HEK293 (cell line): ENCODE data around the gene ZBP1.

Experiments
- CTCF ChIA-PET: fragments of 350-600 bp; formaldehyde crosslinking; extraction: SDS; loops from one replicate; lab custom pipeline; 2021; ENCODE audit warnings: antibody characterized with exemption; lab: Yijun Ruan, JAX
- POLR2A ChIA-PET: fragments of 300-600 bp; formaldehyde crosslinking; extraction: SDS; loops from one replicate; lab custom pipeline; 2020; ENCODE audit warnings: antibody characterized with exemption, inconsistent platforms; lab: Yijun Ruan, JAX
- H3K27ac ChIP-seq: fragments of 200-500 bp; sonication (Bioruptor generic); 2 replicates; pipeline ENCODE4 v1.5.1; 2014; ENCODE audit warnings: low read depth, low read length, control low read depth, inconsistent platforms; ENCODE audit errors: extremely low read depth
- H3K36me3 ChIP-seq, 2 experiments: fragments of 200-500 bp in 1 of 2; sonication (Bioruptor generic) in 1 of 2; 1 replicate in 1 of 2; 2 replicates in 1 of 2; pipeline ENCODE4 v1.5.1; 2014 to 2017; ENCODE audit warnings: inconsistent platforms in 2 of 2, low read length in 2 of 2; ENCODE audit not compliant: control insufficient read depth in 2 of 2, insufficient read depth in 1 of 2
- H3K4me1 ChIP-seq: fragments of 200-500 bp; sonication (Bioruptor generic); 2 replicates; pipeline ENCODE4 v1.5.1; 2014; ENCODE audit warnings: mild to moderate bottlenecking, low read length, inconsistent platforms; ENCODE audit not compliant: control insufficient read depth, insufficient read depth
- H3K4me3 ChIP-seq: 2 replicates; pipeline ENCODE4 v1.5.1; 2011; ENCODE audit warnings: low read depth, mild to moderate bottlenecking, control low read depth, low read length, moderate library complexity
- H3K9me3 ChIP-seq: fragments of 200-500 bp; sonication (Bioruptor generic); 2 replicates; pipeline ENCODE4 v1.5.1; 2014; ENCODE audit warnings: low read depth, low read length, inconsistent platforms; ENCODE audit not compliant: control insufficient read depth, insufficient read depth
- GLIS1 ChIP-seq: fragments of 450-650 bp; formaldehyde crosslinking; IDR thresholded peaks from 2 replicates; pipeline ENCODE4 v1.5.1; 2016; ENCODE audit warnings: missing biosample characterization, missing genetic modification characterization
- KLF16 ChIP-seq: fragments of 450-650 bp; formaldehyde crosslinking; IDR thresholded peaks from 2 replicates; pipeline ENCODE4 v1.5.1; 2017; ENCODE audit warnings: missing biosample characterization, missing genetic modification characterization
- TCF7L2 ChIP-seq: IDR thresholded peaks from 2 replicates; pipeline ENCODE4 v1.6.1; 2011; ENCODE audit warnings: low read depth, mild to moderate bottlenecking, inconsistent platforms, low read length, moderate library complexity, borderline replicate concordance
- ZFP69B ChIP-seq: fragments of 450-650 bp; formaldehyde crosslinking; IDR thresholded peaks from 2 replicates; pipeline ENCODE4 v1.5.1; 2016; ENCODE audit warnings: missing biosample characterization, missing genetic modification characterization
- ZNF121 ChIP-seq: fragments of 450-650 bp; formaldehyde crosslinking; IDR thresholded peaks from 2 replicates; pipeline ENCODE4 v1.5.1; 2016; ENCODE audit warnings: missing biosample characterization, missing genetic modification characterization
- ZNF148 ChIP-seq: fragments of 450-650 bp; formaldehyde crosslinking; IDR thresholded peaks from 2 replicates; pipeline ENCODE4 v1.5.0; 2017; ENCODE audit warnings: missing biosample characterization, missing genetic modification characterization, borderline replicate concordance
- ZNF184 ChIP-seq: fragments of 450-650 bp; IDR thresholded peaks from 2 replicates; pipeline ENCODE4 v1.5.1; 2018; ENCODE audit warnings: missing biosample characterization, mild to moderate bottlenecking, missing genetic modification characterization
- ZNF211 ChIP-seq: fragments of 450-650 bp; formaldehyde crosslinking; IDR thresholded peaks from 2 replicates; pipeline ENCODE4 v1.5.1; 2016; ENCODE audit warnings: low read depth, missing biosample characterization, missing genetic modification characterization
- ZNF335 ChIP-seq: fragments of 450-650 bp; formaldehyde crosslinking; conservative IDR thresholded peaks from 2 replicates; pipeline ENCODE4 v1.5.1; 2016; ENCODE audit warnings: missing biosample characterization, missing genetic modification characterization
- ZNF529 ChIP-seq: fragments of 450-650 bp; formaldehyde crosslinking; IDR thresholded peaks from 2 replicates; pipeline ENCODE4 v1.5.1; 2017; ENCODE audit warnings: missing genetic modification characterization, missing biosample characterization; ENCODE audit not compliant: insufficient replicate concordance
- ZNF768 ChIP-seq: fragments of 450-650 bp; formaldehyde crosslinking; IDR thresholded peaks from 2 replicates; pipeline ENCODE4 v1.5.1; 2018; ENCODE audit warnings: missing biosample characterization, mild to moderate bottlenecking, missing genetic modification characterization
- ZSCAN30 ChIP-seq: fragments of 450-650 bp; IDR thresholded peaks from 2 replicates; pipeline ENCODE4 v1.5.1; 2018; ENCODE audit warnings: missing biosample characterization, mild to moderate bottlenecking, missing genetic modification characterization, moderate library complexity
- TF ChIP-seq, protein P1 (sequence below): fragments of 450-650 bp; formaldehyde crosslinking; IDR thresholded peaks from 2 replicates; pipeline ENCODE4 v1.5.1; 2017; ENCODE audit warnings: missing biosample characterization, missing genetic modification characterization
- TF ChIP-seq, protein P2 (sequence below): fragments of 450-650 bp; formaldehyde crosslinking; optimal IDR thresholded peaks from 2 replicates; pipeline ENCODE3; 2016; ENCODE audit warnings: missing biosample characterization, mild to moderate bottlenecking, missing genetic modification characterization
- TF ChIP-seq, protein P3 (sequence below): fragments of 450-650 bp; formaldehyde crosslinking; IDR thresholded peaks from 2 replicates; pipeline ENCODE4 v1.5.1; 2016; ENCODE audit warnings: missing biosample characterization, missing genetic modification characterization

Gene ZBP1

GRCh38 chr20:57618091-57618763 lies 2.0 kb downstream of the ZBP1 start:
- ChIA-PET CTCF (interaction anchor here (0.6 to 1.4 kb wide), 3 partner anchors 19 to 469 kb away, joined by 3 to 5 read pairs (median 4); no protein-coding TSS in a partner anchor), POLR2A (no interaction called here)
- H3K9me3 ChIP-seq: no peaks in the 10 kb centered on the region
- peaks cover 3% of the 10 kb centered on the region; the same call in 1 of the 2 replicates for H3K4me1 ChIP-seq
- H3K27ac ChIP-seq: no peak overlapping the region
- no peaks in the 10 kb centered on the region for H3K36me3 ChIP-seq
- TF ChIP-seq, protein P1, sequence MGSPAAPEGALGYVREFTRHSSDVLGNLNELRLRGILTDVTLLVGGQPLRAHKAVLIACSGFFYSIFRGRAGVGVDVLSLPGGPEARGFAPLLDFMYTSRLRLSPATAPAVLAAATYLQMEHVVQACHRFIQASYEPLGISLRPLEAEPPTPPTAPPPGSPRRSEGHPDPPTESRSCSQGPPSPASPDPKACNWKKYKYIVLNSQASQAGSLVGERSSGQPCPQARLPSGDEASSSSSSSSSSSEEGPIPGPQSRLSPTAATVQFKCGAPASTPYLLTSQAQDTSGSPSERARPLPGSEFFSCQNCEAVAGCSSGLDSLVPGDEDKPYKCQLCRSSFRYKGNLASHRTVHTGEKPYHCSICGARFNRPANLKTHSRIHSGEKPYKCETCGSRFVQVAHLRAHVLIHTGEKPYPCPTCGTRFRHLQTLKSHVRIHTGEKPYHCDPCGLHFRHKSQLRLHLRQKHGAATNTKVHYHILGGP (tag by site-specific recombination): peak; percentile 21; the same call in 1 of the 2 replicates
- TF ChIP-seq, protein P2, sequence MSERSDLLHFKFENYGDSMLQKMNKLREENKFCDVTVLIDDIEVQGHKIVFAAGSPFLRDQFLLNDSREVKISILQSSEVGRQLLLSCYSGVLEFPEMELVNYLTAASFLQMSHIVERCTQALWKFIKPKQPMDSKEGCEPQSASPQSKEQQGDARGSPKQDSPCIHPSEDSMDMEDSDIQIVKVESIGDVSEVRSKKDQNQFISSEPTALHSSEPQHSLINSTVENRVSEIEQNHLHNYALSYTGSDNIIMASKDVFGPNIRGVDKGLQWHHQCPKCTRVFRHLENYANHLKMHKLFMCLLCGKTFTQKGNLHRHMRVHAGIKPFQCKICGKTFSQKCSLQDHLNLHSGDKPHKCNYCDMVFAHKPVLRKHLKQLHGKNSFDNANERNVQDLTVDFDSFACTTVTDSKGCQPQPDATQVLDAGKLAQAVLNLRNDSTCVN (tag by site-specific recombination): no peak
- H3K4me3 ChIP-seq: no peak overlapping the region

GRCh38 chr20:57617079-57617795 lies 3.0 kb downstream of the ZBP1 start:
- TF ChIP-seq GLIS1 (no peak), KLF16 (tag by site-specific recombination) (no peak), ZNF121 (tag by site-specific recombination) (peak; percentile 77)
- no peaks in the 10 kb centered on the region for H3K9me3 ChIP-seq
- ChIA-PET CTCF (interaction anchor here (0.6 to 1.4 kb wide), 2 partner anchors 116 to 470 kb away, joined by 3 to 5 read pairs; no protein-coding TSS in a partner anchor), POLR2A (no interaction called here)
- H3K4me3 ChIP-seq: no peak overlapping the region
- no peaks in the 10 kb centered on the region for H3K36me3 ChIP-seq
- H3K27ac ChIP-seq: no peak overlapping the region
- H3K4me1 ChIP-seq: peaks cover 3% of the 10 kb centered on the region; the same call in 1 of the 2 replicates

GRCh38 chr20:57616143-57616951 lies 3.9 kb downstream of the ZBP1 start:
- Histone ChIP-seq H3K36me3 (no peaks in the 10 kb centered on the region), H3K4me1 (peaks cover 3% of the 10 kb centered on the region; the same call in 1 of the 2 replicates), H3K9me3 (no peaks in the 10 kb centered on the region), H3K27ac (no peak overlapping the region), H3K4me3 (no peak overlapping the region)
- POLR2A ChIA-PET: no interaction called here
- CTCF ChIA-PET: interaction anchor here (0.6 to 0.7 kb wide), 2 partner anchors 10 to 20 kb away, joined by 3 to 4 read pairs; no protein-coding TSS in a partner anchor
- TF ChIP-seq ZFP69B (tag by site-specific recombination) (no peak), ZSCAN30 (no peak), ZNF184 (tag by site-specific recombination) (no peak), TCF7L2 (no peak)

GRCh38 chr20:57615445-57615811 lies 4.8 kb downstream of the ZBP1 start:
- Histone ChIP-seq H3K27ac (no peak overlapping the region), H3K4me3 (no peak overlapping the region), H3K4me1 (peaks cover 3% of the 10 kb centered on the region; the same call in 1 of the 2 replicates), H3K9me3 (no peaks in the 10 kb centered on the region), H3K36me3 (no peaks in the 10 kb centered on the region)
- POLR2A ChIA-PET: no interaction called here
- CTCF ChIA-PET: interaction anchor here (0.8 kb wide), 1 partner anchor 102 kb away, joined by 3 read pairs; no protein-coding TSS in a partner anchor
- TF ChIP-seq ZNF529 (tag by site-specific recombination) (no peak), ZNF768 (tag by site-specific recombination) (no peak), ZNF148 (tag by site-specific recombination) (no peak), ZNF335 (tag by site-specific recombination) (no peak), ZNF211 (no peak)
- TF ChIP-seq, protein P3, sequence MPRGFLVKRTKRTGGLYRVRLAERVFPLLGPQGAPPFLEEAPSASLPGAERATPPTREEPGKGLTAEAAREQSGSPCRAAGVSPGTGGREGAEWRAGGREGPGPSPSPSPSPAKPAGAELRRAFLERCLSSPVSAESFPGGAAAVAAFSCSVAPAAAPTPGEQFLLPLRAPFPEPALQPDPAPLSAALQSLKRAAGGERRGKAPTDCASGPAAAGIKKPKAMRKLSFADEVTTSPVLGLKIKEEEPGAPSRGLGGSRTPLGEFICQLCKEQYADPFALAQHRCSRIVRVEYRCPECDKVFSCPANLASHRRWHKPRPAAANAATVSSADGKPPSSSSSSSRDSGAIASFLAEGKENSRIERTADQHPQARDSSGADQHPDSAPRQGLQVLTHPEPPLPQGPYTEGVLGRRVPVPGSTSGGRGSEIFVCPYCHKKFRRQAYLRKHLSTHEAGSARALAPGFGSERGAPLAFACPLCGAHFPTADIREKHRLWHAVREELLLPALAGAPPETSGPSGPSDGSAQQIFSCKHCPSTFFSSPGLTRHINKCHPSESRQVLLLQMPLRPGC (tag by site-specific recombination): no peak
